Breast epithelium (tissue), 3 donors: ENCODE data around the gene MAP7.

Experiments
- CTCF ChIP-seq, 3 donors: fragments of 450-650 bp; IDR thresholded peaks; one replicate each; pipeline ENCODE4 v1.5.1; 2016 to 2017; ENCODE audit warnings: antibody characterized with exemption in 3 of 3, mild to moderate bottlenecking in 3 of 3, moderate library complexity in 3 of 3
- POLR2A ChIP-seq: fragments of 450-650 bp; IDR thresholded peaks from one replicate; pipeline ENCODE4 v1.6.1; 2016; ENCODE audit warnings: antibody characterized with exemption, mild to moderate bottlenecking, moderate library complexity
- POLR2AphosphoS5 ChIP-seq, 3 donors: sonication (generic); formaldehyde crosslinking; IDR thresholded peaks; one replicate each; pipeline ENCODE4 v1.6.1; 2017; ENCODE audit warnings: antibody characterized with exemption in 3 of 3

GRCh38 chr6:136508725-136509392 is 41.4 kb downstream of the MAP7 start:
- TF ChIP-seq POLR2AphosphoS5 (IDR thresholded peaks at IDR 0.05) (no peak), POLR2A (no peak), CTCF (IDR thresholded peaks at IDR 0.05) (no peak)
